GM12864 (cell line): ENCODE measurements around the gene WDR37.

Experiments
- DNase-seq: peaks from one replicate; pipeline ENCODE4 v3.0.0-alpha.2; 2011; ENCODE audit warnings: low read depth
- H3K4me3 ChIP-seq: 2 replicates; pipeline ENCODE4 v1.5.1; 2011; ENCODE audit warnings: mild to moderate bottlenecking, low read depth, low read length, control low read depth
- TF ChIP-seq, protein P1 (sequence below): IDR thresholded peaks from 2 replicates; pipeline ENCODE4 v1.5.1; 2011; ENCODE audit warnings: low read depth, mild to moderate bottlenecking, moderate library complexity, low read length, control low read depth, inconsistent platforms; ENCODE audit errors: missing control alignments

The WDR37 gene

DNA sequence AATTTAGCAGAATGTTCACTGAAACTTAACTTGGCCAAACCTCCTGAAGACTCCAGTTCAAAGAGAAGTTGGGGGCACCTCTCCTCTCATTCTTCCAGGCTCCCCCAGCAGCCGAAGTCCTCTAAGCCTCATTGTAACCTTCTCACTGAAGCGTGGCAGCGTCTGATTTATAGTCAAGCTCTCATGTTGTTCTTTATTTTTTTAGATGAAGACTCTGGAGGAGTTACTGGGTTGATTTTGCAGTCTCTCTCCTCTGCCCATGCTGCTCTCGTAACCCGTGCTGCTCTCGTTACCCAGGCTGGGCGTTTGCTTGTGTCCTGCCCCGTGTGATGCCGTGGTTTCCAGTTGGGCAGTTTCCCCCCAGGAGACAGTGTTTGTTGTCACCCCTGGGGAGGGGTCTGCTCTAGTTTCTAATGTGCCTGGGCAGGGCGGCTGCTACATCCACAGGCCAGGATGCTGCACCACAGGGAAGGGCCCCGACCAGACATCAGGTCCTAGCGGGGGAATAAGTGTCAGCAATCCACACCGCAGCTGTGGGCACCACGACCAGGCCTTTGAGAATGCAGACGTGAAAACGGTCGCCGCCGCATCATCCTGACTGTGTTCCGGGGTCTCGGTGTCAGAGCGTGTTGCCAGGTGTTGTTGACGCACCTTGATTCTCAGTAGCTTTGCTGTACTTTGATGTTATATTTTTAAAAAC, 65.2 kb downstream of the WDR37 start:
- no peak overlapping the region for H3K4me3 ChIP-seq
- no peak for DNase-seq
- TF ChIP-seq, protein P1, sequence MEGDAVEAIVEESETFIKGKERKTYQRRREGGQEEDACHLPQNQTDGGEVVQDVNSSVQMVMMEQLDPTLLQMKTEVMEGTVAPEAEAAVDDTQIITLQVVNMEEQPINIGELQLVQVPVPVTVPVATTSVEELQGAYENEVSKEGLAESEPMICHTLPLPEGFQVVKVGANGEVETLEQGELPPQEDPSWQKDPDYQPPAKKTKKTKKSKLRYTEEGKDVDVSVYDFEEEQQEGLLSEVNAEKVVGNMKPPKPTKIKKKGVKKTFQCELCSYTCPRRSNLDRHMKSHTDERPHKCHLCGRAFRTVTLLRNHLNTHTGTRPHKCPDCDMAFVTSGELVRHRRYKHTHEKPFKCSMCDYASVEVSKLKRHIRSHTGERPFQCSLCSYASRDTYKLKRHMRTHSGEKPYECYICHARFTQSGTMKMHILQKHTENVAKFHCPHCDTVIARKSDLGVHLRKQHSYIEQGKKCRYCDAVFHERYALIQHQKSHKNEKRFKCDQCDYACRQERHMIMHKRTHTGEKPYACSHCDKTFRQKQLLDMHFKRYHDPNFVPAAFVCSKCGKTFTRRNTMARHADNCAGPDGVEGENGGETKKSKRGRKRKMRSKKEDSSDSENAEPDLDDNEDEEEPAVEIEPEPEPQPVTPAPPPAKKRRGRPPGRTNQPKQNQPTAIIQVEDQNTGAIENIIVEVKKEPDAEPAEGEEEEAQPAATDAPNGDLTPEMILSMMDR = no peak

DNA sequence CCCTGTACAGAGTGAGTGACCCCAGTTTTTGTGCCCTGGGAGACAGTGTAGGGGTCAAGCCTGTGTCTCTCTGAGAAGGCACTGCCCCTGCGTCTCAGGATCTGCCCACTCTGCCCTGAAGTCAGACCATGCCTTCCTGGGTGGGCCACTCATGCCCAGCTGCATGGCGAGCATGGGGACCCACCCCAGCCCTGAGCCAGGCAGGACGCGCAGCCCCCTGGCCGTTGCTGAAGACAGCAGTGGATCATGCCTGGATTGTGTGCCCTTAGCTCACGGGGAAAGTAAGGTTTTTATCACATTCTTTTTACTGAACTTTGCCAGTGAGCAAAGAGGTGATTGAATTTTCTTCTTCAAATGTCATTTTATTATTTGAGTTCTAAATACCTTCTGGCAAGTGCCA, 66.2 kb downstream of the WDR37 start:
- DNase-seq = no peak
- TF ChIP-seq, protein P1 = no peak
- no peak overlapping the region for H3K4me3 ChIP-seq

DNA sequence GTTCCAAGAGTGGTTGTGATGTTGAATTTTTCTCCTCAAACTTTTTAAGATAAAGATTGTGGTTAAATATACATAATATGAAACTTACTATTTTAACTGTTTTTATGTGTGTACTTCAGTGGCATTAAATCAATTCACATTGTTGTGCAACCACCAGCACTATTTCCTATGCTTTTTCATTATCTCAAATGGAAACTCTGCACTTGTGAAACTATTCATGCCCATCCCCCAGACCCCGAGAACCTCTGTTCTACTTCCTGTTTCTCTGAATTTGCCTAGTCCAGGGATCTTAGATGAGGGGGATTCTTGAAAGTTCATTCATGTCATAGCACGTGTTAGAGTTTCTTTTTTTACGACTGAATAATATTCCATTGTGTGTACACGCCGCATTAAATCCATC, 67.0 kb downstream of the WDR37 start:
- no peak for DNase-seq
- TF ChIP-seq, protein P1 = no peak
- H3K4me3 ChIP-seq = no peak overlapping the region

DNA sequence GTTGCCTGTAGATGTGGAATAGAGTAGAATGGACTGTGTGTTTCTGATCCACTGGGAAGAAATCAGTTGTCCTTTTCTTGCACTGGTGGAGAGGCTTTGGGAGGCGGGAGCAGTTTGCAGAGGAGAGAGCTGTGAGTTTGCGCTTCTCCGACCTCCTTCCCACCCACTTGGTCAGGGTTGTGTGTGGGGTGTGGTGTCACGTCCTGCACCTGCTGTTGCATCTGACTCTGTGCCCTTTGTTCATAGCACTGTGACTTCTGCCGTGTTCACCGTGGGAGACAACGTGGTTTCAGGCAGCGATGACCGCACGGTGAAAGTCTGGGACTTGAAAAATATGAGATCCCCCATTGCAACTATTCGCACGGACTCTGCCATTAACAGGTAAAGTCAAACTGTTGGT, 67.8 kb downstream of the WDR37 start:
- H3K4me3 ChIP-seq = no peak overlapping the region
- no peak for DNase-seq
- TF ChIP-seq, protein P1 = no peak

DNA sequence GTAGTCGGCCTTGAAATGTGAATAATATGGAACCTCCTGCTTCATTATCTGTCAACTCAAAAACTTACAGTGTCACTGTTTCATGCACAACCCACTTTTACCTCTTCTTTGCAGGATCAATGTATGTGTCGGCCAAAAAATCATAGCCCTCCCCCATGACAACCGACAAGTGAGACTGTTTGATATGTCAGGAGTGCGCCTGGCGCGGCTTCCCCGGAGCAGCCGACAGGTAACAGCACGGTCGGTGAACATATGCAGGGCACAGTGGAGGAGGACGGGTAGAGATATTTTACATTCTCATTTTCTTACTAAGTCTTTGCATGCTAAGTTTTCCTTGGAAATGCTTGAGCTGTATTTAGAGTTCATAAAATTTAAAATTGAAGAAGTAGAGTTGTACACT, 68.6 kb downstream of the WDR37 start:
- DNase-seq = no peak
- H3K4me3 ChIP-seq = no peak overlapping the region
- TF ChIP-seq, protein P1 = no peak

DNA sequence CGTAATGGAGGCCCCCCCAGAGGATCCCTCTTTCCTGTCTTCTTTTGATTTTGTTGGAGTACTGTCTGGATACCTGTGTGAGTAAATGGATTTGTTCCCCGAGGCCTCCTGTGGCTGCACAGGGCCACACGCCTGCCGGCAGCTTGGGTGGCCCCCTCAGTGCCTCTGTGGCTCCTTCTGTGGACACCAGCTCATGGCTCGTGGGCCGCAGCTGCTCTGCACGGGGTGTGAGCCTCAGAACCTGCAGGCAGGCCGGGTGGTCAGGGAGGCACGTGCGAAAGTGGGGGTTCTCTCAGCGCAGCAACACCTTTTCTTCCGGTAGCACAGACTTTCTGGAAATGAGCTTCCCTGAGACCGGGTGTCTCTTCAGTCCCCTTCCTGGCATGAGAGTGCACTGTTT, 70.3 kb downstream of the WDR37 start:
- TF ChIP-seq, protein P1 = no peak
- no peak for DNase-seq
- no peak overlapping the region for H3K4me3 ChIP-seq

DNA sequence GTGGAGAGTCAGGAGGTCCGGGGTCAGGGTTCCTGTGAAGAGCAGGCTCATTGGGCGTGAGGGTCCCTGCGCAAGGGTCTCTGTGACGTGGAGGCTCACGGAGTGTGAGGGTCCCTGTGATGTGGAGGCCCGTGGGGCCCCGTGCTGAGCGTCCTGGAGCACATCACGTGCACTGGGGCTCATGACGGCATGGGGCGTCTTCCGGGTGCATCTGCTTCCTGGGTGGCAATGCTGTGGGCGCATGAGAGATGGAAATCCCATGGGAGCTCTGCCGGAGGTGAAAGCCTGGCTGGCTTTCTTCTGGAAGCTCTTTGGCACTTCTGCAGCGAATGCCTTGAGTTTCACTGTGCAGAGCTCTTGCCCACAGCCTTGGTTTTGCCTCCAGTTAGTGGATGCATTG, 71.4 kb downstream of the WDR37 start:
- TF ChIP-seq, protein P1 = no peak
- no peak overlapping the region for H3K4me3 ChIP-seq
- DNase-seq = no peak
